Thyroid gland (tissue), 4 donors: ENCODE measurements around the gene BICD1. TPM values are rescaled to one million over a fixed set of nuclear protein-coding genes. Genes with fewer than 3 reads are reported as not detected.

Experiments
- DNase-seq, 2 donors: peaks; one replicate each; pipeline ENCODE4 v3.0.0-alpha.2; 2019
- H3K27ac ChIP-seq, 3 donors: fragments of 200-600 bp; sonication (generic); 1 replicate in 2 of 3; 2 replicates in 1 of 3; pipeline ENCODE4 v1.5.1; 2016 to 2019; ENCODE audit warnings: mild to moderate bottlenecking in 1 of 3, moderate library complexity in 1 of 3
- H3K27me3 ChIP-seq: fragments of 200-600 bp; sonication (generic); one replicate; pipeline ENCODE4 v1.5.1; 2019
- H3K36me3 ChIP-seq, 2 donors: fragments of 200-600 bp; sonication (generic); one replicate each; pipeline ENCODE4 v1.5.1; 2016 to 2019
- H3K4me1 ChIP-seq, 2 donors: fragments of 200-600 bp; sonication (generic); one replicate each; pipeline ENCODE4 v1.5.1; 2017 to 2019
- H3K4me3 ChIP-seq, 3 donors: fragments of 200-600 bp; sonication (generic); replicated peaks in 1 of 3; 1 replicate in 2 of 3; 2 replicates in 1 of 3; pipeline ENCODE4 v1.5.1; 2016; ENCODE audit warnings: mild to moderate bottlenecking in 1 of 3
- H3K9me3 ChIP-seq: fragments of 200-600 bp; sonication (generic); one replicate; pipeline ENCODE4 v1.5.1; 2017
- POLR2A ChIP-seq, 2 donors: fragments of 450-650 bp; IDR thresholded peaks; one replicate each; pipeline ENCODE4 v1.6.1; 2017; ENCODE audit warnings: antibody characterized with exemption in 2 of 2, mild to moderate bottlenecking in 2 of 2, moderate library complexity in 1 of 2
- WGBS, 2 donors: methylation state at CpG; one replicate each; pipeline ENCODE4 v1.1.5; 2017; 5-methylcytosine and 5-hydroxymethylcytosine counted together
- intact Hi-C: fragments of 100-400 bp; cut with DNase I; formaldehyde crosslinking; loops from one replicate; pipeline ENCODE4 v1.15.1; 2023
- total RNA-seq, 4 donors: library from RNA; depleted of rRNA; stranded (reverse); fragments of >200 nt; gene quantifications; one replicate each; pipeline ENCODE4 v1.2.3, GENCODE V29; 2016
- TF ChIP-seq, protein P1 (sequence below), 6 experiments: fragments of 200-600 bp in 3 of 6; fragments of 450-650 bp in 3 of 6; sonication (generic) in 3 of 6; IDR thresholded peaks; one replicate each; pipeline ENCODE4 v1.5.1; 2016 to 2019; ENCODE audit warnings: antibody characterized with exemption in 6 of 6, mild to moderate bottlenecking in 2 of 6, inconsistent platforms in 1 of 6, moderate library complexity in 1 of 6

Gene BICD1
- total RNA-seq, 4 donors from 2014 or later = 16.7 to 33.7 (median 24.7) TPM

DNA sequence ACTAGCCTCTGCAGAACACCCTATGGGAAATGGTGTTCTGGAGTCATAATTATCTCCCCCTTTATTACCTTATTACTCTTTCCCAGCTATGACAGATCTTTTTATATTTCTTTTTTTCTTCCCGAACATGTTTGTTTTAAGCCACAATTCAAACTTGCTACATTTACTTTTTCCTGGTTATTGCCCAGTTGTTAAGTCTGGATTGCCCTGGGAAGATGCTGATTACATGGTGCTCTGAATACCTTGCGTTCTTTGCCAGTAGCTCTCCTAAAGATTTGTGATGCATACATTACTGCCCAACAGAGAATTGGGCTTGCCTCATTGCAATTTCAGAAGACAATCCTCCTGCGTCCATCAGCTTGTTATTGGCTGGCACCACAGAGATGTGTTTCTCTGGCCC is 174.5 kb downstream of the BICD1 start:
- intact Hi-C loops = no loop called here
- H3K27me3 ChIP-seq = no peaks in the 10 kb centered on the region
- no peak overlapping the region for H3K27ac ChIP-seq
- DNase-seq = no peak
- H3K9me3 ChIP-seq = no peaks in the 10 kb centered on the region
- H3K4me1 ChIP-seq = no peaks in the 10 kb centered on the region
- H3K36me3 ChIP-seq = no peaks in the 10 kb centered on the region
- H3K4me3 ChIP-seq = no peak overlapping the region
- 89 to 90% methylated on average over 3 of the region's 3 CpGs for WGBS, 2 donors
- TF ChIP-seq POLR2A (IDR thresholded peaks at IDR 0.05) = no peak
- TF ChIP-seq, protein P1, sequence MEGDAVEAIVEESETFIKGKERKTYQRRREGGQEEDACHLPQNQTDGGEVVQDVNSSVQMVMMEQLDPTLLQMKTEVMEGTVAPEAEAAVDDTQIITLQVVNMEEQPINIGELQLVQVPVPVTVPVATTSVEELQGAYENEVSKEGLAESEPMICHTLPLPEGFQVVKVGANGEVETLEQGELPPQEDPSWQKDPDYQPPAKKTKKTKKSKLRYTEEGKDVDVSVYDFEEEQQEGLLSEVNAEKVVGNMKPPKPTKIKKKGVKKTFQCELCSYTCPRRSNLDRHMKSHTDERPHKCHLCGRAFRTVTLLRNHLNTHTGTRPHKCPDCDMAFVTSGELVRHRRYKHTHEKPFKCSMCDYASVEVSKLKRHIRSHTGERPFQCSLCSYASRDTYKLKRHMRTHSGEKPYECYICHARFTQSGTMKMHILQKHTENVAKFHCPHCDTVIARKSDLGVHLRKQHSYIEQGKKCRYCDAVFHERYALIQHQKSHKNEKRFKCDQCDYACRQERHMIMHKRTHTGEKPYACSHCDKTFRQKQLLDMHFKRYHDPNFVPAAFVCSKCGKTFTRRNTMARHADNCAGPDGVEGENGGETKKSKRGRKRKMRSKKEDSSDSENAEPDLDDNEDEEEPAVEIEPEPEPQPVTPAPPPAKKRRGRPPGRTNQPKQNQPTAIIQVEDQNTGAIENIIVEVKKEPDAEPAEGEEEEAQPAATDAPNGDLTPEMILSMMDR (IDR thresholded peaks at IDR 0.05) = no peak

DNA sequence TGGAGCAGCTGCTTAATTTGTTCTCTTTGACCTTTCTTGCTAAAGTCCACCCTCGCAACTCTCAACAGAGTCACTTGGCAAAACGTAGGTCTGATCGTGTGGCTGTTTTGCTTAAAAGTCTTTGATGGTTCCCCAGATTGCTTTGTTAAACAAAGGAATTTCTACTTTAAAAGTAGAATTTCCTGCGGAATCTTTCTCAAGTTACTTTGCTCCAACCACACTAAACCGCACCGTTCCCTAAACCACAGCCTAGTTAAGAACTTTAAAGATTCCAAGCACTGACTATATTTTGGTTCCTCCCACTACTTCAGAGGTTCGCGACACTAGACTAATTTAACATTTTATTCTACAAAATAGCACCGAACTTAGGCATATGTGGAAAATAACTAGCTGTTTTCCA is 177.9 kb downstream of the BICD1 start:
- DNase-seq = no peak
- TF ChIP-seq, protein P1 (IDR thresholded peaks at IDR 0.05) = no peak
- no peak for TF ChIP-seq POLR2A (IDR thresholded peaks at IDR 0.05)
- H3K27ac ChIP-seq = no peak overlapping the region
- 79% methylated on average over 9 of the region's 9 CpGs for WGBS, 2 donors
- no peaks in the 10 kb centered on the region for H3K27me3 ChIP-seq
- no peaks in the 10 kb centered on the region for H3K9me3 ChIP-seq
- no peaks in the 10 kb centered on the region for H3K4me1 ChIP-seq
- intact Hi-C loops = no loop called here
- no peak overlapping the region for H3K4me3 ChIP-seq
- no peaks in the 10 kb centered on the region for H3K36me3 ChIP-seq

DNA sequence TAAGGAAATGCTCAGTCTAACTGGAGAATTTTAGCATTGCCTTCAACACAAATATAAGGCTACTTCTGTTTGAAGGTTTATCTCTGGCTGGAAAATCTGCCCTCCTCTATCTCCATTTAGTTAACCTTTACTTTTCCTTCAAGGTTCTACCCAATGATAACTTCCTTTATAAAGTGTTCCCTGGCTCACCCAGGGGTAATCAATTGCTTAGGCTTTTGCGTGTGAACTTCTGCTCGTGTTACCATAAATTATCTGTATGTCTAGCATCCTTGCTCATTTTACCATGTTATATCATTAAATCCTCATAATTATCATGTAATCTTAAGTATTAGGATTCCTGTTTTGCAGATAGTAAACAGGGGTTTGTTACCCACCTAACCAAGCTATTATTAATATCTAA is 178.4 kb downstream of the BICD1 start:
- Histone ChIP-seq H3K27ac (no peak overlapping the region), H3K9me3 (no peaks in the 10 kb centered on the region), H3K27me3 (no peaks in the 10 kb centered on the region), H3K36me3 (no peaks in the 10 kb centered on the region), H3K4me3 (no peak overlapping the region), H3K4me1 (no peaks in the 10 kb centered on the region)
- intact Hi-C loops = no loop called here
- WGBS, 2 donors = 48% methylated on average over 2 of the region's 2 CpGs
- DNase-seq = no peak
- TF ChIP-seq POLR2A (IDR thresholded peaks at IDR 0.05) = no peak
- TF ChIP-seq, protein P1 (IDR thresholded peaks at IDR 0.05) = no peak

DNA sequence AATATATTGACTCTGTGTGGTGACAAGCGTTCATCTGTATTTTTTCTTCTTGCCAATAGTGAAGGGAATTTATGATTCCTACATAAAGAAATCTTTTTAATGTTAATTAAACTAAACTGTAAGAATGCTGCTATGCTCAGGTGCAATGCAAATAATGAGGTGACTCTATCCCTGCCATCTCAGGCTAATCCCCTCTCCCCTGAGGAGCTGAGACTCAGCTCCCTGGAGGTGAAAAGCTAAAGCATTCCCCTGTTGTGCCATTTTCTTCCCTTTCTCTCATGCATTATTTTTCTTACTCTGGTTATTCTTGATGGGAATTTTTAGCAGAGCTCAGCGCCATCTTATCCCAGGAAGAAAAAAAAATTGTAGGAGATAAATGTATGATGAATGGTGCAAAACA is 178.8 kb downstream of the BICD1 start:
- Histone ChIP-seq H3K27ac (no peak overlapping the region), H3K27me3 (no peaks in the 10 kb centered on the region), H3K36me3 (no peaks in the 10 kb centered on the region), H3K4me1 (peaks cover 0 to 4% of the 10 kb centered on the region in 2 donors), H3K9me3 (no peaks in the 10 kb centered on the region), H3K4me3 (no peak overlapping the region)
- 48 to 50% methylated on average over 2 of the region's 2 CpGs for WGBS, 2 donors
- DNase-seq = no peak
- intact Hi-C loops = no loop called here
- TF ChIP-seq, protein P1 (IDR thresholded peaks at IDR 0.05) = no peak
- TF ChIP-seq POLR2A (IDR thresholded peaks at IDR 0.05) = no peak

DNA sequence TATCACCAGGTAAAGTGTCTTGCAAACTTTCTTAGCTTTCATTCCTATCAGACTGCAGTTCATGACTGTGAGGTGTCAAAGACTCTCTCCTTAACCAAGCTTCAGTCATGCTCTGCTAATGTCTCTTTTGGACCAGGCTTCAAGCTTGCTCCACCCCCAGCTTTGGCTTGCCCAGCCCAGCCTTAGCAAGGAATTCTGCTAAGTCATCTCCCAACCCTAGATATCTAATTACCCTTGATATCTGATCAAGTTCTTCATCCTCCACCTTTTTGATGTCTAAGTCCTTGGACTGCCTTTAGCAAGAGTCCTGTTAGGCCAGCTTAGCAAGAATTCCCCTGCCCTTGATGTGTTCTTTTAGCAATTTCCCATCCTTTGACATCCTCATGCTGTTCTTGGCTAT is 183.8 kb downstream of the BICD1 start:
- peak; percentile 35 to 63 for DNase-seq
- H3K27ac ChIP-seq = no peak overlapping the region
- H3K36me3 ChIP-seq = no peaks in the 10 kb centered on the region
- H3K4me3 ChIP-seq = no peak overlapping the region
- intact Hi-C loops = no loop called here
- peaks cover 0 to 6% of the 10 kb centered on the region in 2 donors for H3K4me1 ChIP-seq
- no peaks in the 10 kb centered on the region for H3K27me3 ChIP-seq
- TF ChIP-seq, protein P1 (IDR thresholded peaks at IDR 0.05) = no peak
- no peak for TF ChIP-seq POLR2A (IDR thresholded peaks at IDR 0.05)
- no peaks in the 10 kb centered on the region for H3K9me3 ChIP-seq
